ENCODE data around the gene RGP1.

DNA sequence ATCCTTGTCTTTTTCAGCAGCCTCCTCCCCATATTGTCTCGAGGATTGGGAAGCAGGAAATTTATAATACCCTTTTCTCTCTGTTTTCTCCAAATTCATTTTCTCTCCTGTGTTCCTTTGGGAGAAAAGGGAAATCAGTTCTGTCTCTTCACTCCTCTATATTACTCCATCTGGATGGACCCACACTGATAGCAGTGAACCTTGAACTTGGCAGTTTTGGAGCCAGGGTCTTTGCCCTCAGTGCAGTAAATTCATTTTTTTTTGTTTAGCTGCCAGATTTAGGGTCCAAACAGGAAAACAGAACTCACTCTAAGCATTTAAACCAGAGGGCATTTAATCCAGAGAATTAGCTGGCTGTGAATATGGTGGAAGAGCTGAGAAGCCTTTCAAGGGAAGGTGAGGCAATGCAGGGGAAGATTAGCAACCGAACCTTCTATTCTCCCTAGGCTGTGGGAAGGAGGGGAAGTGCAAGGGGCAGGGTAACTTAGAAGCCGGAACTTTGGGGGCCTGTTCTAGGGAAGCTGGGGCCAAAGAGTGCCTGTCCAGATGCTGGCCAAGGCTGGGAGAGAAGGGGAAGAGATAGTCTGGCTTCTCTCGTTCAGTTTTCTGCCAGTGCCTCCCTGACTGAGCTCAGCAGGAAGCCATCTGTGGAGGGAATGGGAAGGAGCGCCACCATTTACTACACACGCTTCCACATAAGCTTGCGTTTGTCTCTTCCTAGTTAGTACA lies 26.0 kb downstream of the RGP1 start:
- TF ChIP-seq, protein P1, sequence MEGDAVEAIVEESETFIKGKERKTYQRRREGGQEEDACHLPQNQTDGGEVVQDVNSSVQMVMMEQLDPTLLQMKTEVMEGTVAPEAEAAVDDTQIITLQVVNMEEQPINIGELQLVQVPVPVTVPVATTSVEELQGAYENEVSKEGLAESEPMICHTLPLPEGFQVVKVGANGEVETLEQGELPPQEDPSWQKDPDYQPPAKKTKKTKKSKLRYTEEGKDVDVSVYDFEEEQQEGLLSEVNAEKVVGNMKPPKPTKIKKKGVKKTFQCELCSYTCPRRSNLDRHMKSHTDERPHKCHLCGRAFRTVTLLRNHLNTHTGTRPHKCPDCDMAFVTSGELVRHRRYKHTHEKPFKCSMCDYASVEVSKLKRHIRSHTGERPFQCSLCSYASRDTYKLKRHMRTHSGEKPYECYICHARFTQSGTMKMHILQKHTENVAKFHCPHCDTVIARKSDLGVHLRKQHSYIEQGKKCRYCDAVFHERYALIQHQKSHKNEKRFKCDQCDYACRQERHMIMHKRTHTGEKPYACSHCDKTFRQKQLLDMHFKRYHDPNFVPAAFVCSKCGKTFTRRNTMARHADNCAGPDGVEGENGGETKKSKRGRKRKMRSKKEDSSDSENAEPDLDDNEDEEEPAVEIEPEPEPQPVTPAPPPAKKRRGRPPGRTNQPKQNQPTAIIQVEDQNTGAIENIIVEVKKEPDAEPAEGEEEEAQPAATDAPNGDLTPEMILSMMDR (IDR thresholded peaks at IDR 0.05) = no peak
- TF ChIP-seq EZH2 (IDR thresholded peaks at IDR 0.05) (no peak), EZH2phosphoT487 (IDR thresholded peaks at IDR 0.05) (no peak)

Measured in neural progenitor cell (in vitro differentiated cells).